Measurements from ENCODE around the gene RDH14. TPM values are rescaled to one million over a fixed set of nuclear protein-coding genes. Genes with fewer than 3 reads are reported as not detected.

The RDH14 gene
- polyA plus RNA-seq, 1 donor from 2014 or later = 36.6 TPM

DNA sequence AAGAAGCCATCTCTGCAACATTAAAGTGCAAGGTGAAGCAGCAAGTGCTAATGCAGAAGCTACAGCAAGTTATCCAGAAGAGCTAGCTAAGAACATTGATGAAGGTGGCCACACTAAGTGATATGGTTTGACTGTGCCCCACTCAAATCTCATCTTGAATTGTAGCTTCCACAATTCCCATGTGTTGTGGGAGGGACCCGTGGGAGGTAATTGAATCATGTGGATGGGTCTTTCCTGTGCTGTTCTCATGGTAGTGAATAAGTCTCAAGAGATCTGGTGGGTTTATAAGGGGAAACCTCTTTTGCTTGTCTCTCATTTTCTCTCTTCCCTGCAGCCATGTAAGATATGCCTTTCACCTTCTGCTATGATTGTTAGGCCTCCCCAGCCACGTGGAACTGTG lies 11.4 kb downstream of the RDH14 start:
- no peak overlapping the region for H3K27ac Mint-ChIP-seq
- H3K27me3 Mint-ChIP-seq = no peaks in the 10 kb centered on the region
- H3K9me3 Mint-ChIP-seq = no peaks in the 10 kb centered on the region
- no peak overlapping the region for H3K4me3 Mint-ChIP-seq
- H3K36me3 Mint-ChIP-seq = peaks cover 3% of the 10 kb centered on the region
- peaks cover 22 to 47% (median 30%) of the 10 kb centered on the region in 3 donors for H3K4me1 Mint-ChIP-seq

- Mint-ChIP-seq H3K9me3 (no peaks in the 10 kb centered on the region), H3K4me1 (peaks cover 20 to 44% (median 28%) of the 10 kb centered on the region in 3 donors), H3K27ac (no peak overlapping the region), H3K36me3 (peaks cover under 1% of the 10 kb centered on the region), H3K27me3 (no peaks in the 10 kb centered on the region), H3K4me3 (no peak overlapping the region)
Measured at GRCh38 chr2:18548621-18549020, 11.8 kb downstream of the RDH14 start.

- H3K27ac Mint-ChIP-seq = no peak overlapping the region
- H3K9me3 Mint-ChIP-seq = peaks cover 0 to 2% (median 0%) of the 10 kb centered on the region in 3 donors
- peak overlapping the region in 2 of 4 donors; percentile 14 to 26 for H3K4me3 Mint-ChIP-seq
- H3K4me1 Mint-ChIP-seq = peaks cover 18 to 43% (median 24%) of the 10 kb centered on the region in 3 donors
- no peaks in the 10 kb centered on the region for H3K36me3 Mint-ChIP-seq
- H3K27me3 Mint-ChIP-seq = no peaks in the 10 kb centered on the region
Measured at GRCh38 chr2:18546567-18546966, 13.9 kb downstream of the RDH14 start.

- no peak overlapping the region for H3K27ac Mint-ChIP-seq
- peaks cover 18 to 37% (median 20%) of the 10 kb centered on the region in 3 donors for H3K4me1 Mint-ChIP-seq
- H3K4me3 Mint-ChIP-seq = no peak overlapping the region
- no peaks in the 10 kb centered on the region for H3K27me3 Mint-ChIP-seq
- peaks cover 2% of the 10 kb centered on the region for H3K36me3 Mint-ChIP-seq
- peaks cover 3 to 6% (median 5%) of the 10 kb centered on the region in 3 donors for H3K9me3 Mint-ChIP-seq
Measured at GRCh38 chr2:18545384-18545783, 15.1 kb downstream of the RDH14 start.

DNA sequence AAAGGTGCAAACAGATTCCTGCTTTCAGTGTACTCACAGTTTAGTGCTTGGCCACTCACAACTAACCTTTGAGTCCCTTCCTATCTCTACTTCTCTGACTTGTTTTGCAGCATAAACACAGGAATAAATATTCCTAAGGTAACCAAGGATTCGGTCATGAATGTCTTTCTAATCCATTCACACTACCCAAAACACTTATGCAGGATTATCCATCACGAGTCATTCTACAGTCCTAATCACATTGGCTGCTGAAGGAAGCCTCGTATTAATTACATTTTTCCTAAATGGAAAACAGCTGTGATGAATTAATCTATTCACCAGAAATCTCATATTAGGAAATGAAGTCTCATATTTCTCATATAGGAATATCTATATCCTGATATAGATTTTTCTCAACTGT lies 16.3 kb downstream of the RDH14 start:
- H3K36me3 Mint-ChIP-seq = peaks cover 2% of the 10 kb centered on the region
- no peaks in the 10 kb centered on the region for H3K27me3 Mint-ChIP-seq
- H3K27ac Mint-ChIP-seq = no peak overlapping the region
- peaks cover 3 to 6% (median 5%) of the 10 kb centered on the region in 3 donors for H3K9me3 Mint-ChIP-seq
- H3K4me3 Mint-ChIP-seq = no peak overlapping the region
- H3K4me1 Mint-ChIP-seq = peaks cover 10 to 25% (median 16%) of the 10 kb centered on the region in 3 donors

GRCh38 chr2:18540872-18541271 lies 19.6 kb downstream of the RDH14 start:
- Mint-ChIP-seq H3K36me3 (peaks cover 2% of the 10 kb centered on the region), H3K4me3 (no peak overlapping the region), H3K9me3 (peaks cover 3 to 6% (median 5%) of the 10 kb centered on the region in 3 donors), H3K4me1 (peaks cover 0 to 2% (median under 1%) of the 10 kb centered on the region in 3 donors), H3K27me3 (peaks cover 2% of the 10 kb centered on the region), H3K27ac (no peak overlapping the region)

DNA sequence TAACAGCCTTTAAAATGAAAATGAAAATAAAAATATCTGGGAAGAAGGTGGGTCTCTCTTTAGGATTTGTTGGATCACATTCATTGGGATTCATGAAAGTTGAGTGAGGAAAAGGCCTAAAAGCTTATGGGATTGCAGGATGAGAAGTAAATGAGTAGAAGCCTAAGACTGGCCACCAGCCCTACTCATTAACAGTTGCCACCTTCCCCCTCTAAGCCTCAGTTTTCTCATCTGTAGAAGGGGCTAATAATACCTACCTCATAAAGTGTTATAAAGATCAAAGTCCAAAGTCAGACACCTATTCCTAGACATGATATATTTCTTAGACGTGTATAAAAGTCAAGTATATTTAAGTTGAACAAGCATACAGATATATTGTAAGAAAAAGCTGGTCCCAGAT lies 23.8 kb downstream of the RDH14 start:
- H3K27ac Mint-ChIP-seq = no peak overlapping the region
- peaks cover 0 to 2% (median 0%) of the 10 kb centered on the region in 3 donors for H3K4me1 Mint-ChIP-seq
- peaks cover 8% of the 10 kb centered on the region for H3K27me3 Mint-ChIP-seq
- H3K36me3 Mint-ChIP-seq = peaks cover 4% of the 10 kb centered on the region
- peaks cover 3 to 5% (median 5%) of the 10 kb centered on the region in 3 donors for H3K9me3 Mint-ChIP-seq
- H3K4me3 Mint-ChIP-seq = no peak overlapping the region

DNA sequence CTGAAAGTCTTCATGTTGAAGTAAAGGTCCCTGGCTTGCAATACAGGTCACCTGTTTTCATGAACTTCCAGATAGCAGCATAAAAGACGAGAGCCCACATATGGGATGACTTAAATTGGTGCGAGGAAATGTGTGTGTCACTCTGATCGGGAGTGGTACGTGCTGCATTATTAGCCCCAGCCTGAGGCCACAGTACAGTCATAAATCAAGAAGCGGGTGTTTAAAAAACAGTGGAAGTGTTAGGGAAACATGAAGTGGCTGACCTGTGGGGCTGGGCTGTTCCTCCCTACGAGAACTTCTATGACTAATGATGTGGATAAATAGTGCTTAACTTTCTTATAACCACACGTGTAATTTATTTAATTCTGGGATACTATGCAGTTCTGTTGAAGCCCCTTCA lies 24.4 kb downstream of the RDH14 start:
- Mint-ChIP-seq H3K4me3 (no peak overlapping the region), H3K9me3 (peaks cover 3 to 4% (median 4%) of the 10 kb centered on the region in 3 donors), H3K36me3 (peaks cover 4% of the 10 kb centered on the region), H3K27ac (no peak overlapping the region), H3K27me3 (peaks cover 8% of the 10 kb centered on the region), H3K4me1 (peaks cover 0 to 2% (median 0%) of the 10 kb centered on the region in 3 donors)

DNA sequence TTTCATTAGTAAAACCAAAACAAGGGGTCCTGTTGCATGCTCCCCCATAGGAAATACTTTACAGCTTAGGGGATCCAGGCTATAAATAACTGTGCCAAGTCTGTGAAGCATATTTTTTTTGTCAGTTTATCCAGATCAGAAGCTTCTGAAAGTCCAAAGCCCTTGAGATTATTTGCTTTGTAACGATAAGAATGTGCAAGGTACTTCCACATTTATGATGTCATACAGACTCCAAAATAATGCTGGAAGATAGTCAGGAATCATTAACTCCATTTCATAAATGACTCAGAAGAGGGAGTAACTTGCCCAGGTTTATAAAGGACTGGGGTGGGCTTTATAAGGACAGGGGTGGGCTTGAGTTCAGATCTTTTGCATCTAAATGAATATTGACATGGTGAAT lies 29.3 kb downstream of the RDH14 start:
- H3K36me3 Mint-ChIP-seq = peaks cover 2% of the 10 kb centered on the region
- H3K4me3 Mint-ChIP-seq = no peak overlapping the region
- no peak overlapping the region for H3K27ac Mint-ChIP-seq
- H3K27me3 Mint-ChIP-seq = peaks cover 12% of the 10 kb centered on the region
- peaks cover 0 to 2% (median 0%) of the 10 kb centered on the region in 3 donors for H3K4me1 Mint-ChIP-seq
- no peaks in the 10 kb centered on the region for H3K9me3 Mint-ChIP-seq

GRCh38 chr2:18527822-18528221 lies 32.6 kb downstream of the RDH14 start:
- Mint-ChIP-seq H3K27me3 (peaks cover 7% of the 10 kb centered on the region), H3K4me3 (no peak overlapping the region), H3K36me3 (no peaks in the 10 kb centered on the region), H3K27ac (no peak overlapping the region), H3K4me1 (no peaks in the 10 kb centered on the region), H3K9me3 (no peaks in the 10 kb centered on the region)

- no peak overlapping the region for H3K27ac Mint-ChIP-seq
- peaks cover 7% of the 10 kb centered on the region for H3K27me3 Mint-ChIP-seq
- H3K36me3 Mint-ChIP-seq = no peaks in the 10 kb centered on the region
- H3K4me3 Mint-ChIP-seq = no peak overlapping the region
- H3K9me3 Mint-ChIP-seq = no peaks in the 10 kb centered on the region
- no peaks in the 10 kb centered on the region for H3K4me1 Mint-ChIP-seq
Measured at GRCh38 chr2:18527326-18527725, 33.1 kb downstream of the RDH14 start.

DNA sequence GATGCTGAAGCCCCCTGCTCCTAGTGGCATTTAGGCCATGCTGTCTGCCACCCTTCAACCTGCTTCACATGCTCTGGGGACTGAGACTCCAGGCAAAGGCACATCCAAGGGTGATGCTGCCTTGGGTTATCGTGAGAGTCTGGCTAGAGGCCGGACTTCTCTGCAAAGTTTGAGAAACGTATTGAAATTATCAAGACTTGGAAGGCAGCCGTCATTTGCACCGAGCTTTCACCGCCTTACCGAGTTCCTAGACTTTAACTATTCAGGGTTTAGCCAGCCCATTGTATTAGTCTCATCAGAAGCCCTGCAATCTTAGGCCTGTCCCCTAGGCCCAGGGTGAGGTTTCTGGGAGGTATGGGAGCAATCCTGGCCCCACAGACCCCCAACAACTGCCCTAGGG lies 34.0 kb downstream of the RDH14 start:
- H3K27me3 Mint-ChIP-seq = peaks cover 7% of the 10 kb centered on the region
- H3K36me3 Mint-ChIP-seq = no peaks in the 10 kb centered on the region
- no peaks in the 10 kb centered on the region for H3K4me1 Mint-ChIP-seq
- no peak overlapping the region for H3K4me3 Mint-ChIP-seq
- no peaks in the 10 kb centered on the region for H3K9me3 Mint-ChIP-seq
- H3K27ac Mint-ChIP-seq = no peak overlapping the region

- H3K36me3 Mint-ChIP-seq = no peaks in the 10 kb centered on the region
Measured at GRCh38 chr2:18525852-18526251, 34.6 kb downstream of the RDH14 start.

GRCh38 chr2:18525236-18525635 lies 35.2 kb downstream of the RDH14 start:
- Mint-ChIP-seq H3K9me3 (no peaks in the 10 kb centered on the region), H3K27me3 (peaks cover 7% of the 10 kb centered on the region), H3K36me3 (no peaks in the 10 kb centered on the region), H3K27ac (no peak overlapping the region), H3K4me3 (no peak overlapping the region), H3K4me1 (no peaks in the 10 kb centered on the region)

More at GRCh38 chr2:18525852-18526251, 34.6 kb downstream of the RDH14 start:
- peaks cover 7% of the 10 kb centered on the region for H3K27me3 Mint-ChIP-seq
- H3K4me3 Mint-ChIP-seq = no peak overlapping the region
- no peaks in the 10 kb centered on the region for H3K4me1 Mint-ChIP-seq
- H3K9me3 Mint-ChIP-seq = no peaks in the 10 kb centered on the region
- peak overlapping the region in 1 of 3 donors; percentile 82 for H3K27ac Mint-ChIP-seq

- Mint-ChIP-seq H3K4me1 (no peaks in the 10 kb centered on the region), H3K36me3 (no peaks in the 10 kb centered on the region), H3K9me3 (no peaks in the 10 kb centered on the region), H3K4me3 (no peak overlapping the region), H3K27ac (no peak overlapping the region), H3K27me3 (peaks cover 7% of the 10 kb centered on the region)
Measured at GRCh38 chr2:18522484-18523146, 37.8 kb downstream of the RDH14 start.

Data from IgD-negative memory B cell (primary cell).